ENCODE results near the gene EXOC6B.

Gene EXOC6B

DNA sequence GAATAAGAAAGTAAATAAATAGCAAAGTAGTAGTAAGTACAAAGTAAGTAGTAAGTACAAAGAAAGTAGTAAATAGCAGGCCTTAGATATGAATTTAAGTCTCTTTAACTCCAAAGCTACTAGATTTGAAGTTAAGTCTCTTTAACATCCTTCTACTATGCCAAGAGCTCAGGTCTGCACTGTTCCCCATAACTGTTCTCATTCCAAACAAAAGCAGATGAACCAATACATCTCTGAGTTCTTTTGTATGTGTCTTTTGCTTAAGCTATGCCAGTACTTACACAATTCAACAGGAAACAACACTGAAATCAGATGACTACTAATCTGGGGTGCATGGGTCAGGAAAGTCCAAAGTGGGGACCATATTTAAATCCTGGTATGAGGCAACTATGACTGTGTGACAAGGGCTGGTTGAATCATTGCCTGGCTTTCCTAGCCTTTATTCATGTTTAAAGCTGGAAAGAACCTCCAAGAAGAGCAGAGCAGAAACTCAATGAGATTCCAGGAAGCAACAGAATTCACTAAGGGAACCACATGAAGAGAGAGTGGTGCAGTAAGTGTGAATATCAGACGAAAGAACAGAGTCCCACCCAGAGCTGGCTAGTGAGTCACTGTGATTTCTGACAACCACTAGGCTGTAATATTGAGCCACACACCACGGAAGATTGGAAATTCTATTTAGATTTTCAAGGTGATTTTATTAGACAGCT is 627.1 kb downstream of the EXOC6B start:
- DNase-seq = no peak

GRCh38 chr2:72193723-72194122 is 632.1 kb downstream of the EXOC6B start:
- no peak for DNase-seq

DNA sequence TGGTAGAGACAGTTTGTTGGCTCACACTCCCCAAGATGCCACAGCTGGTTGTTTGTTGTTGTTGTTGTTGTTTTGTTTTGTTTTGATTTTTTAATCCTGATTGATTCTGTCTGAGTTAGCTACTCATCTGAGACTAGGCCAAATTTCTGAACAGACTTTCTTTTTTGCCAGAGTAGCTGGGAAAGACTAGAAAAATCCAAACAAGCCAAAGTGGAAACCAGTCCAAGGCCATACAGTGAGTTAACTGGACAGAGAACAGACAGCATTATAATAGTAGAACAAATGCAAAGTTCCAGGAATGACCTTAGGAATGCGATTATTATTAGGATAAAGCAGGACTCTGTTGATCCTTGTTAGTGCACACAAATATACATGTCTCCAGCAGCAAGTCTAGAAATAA is 634.4 kb downstream of the EXOC6B start:
- DNase-seq = no peak

DNA sequence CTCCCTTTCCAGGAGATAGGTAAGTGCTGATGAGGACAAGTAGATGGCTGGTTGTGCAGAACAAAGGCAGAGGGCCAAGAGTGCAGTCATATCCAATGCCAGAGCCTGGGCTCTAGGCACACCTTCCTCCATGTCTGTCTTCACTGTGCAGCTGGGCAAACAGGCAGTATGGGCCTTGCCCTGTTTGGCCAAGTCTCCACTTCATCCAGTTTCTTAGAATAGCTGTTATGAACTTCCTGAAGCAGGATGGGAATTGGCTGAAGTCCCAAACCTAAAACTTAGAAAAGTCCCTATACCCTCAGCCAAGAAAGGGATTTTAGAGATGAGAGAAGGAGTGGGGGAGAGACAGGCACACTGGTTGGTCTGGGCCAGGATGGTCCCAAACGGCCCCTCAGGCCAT is 640.6 kb downstream of the EXOC6B start:
- no peak for DNase-seq

- DNase-seq = no peak
These were observed 642.4 kb downstream of the EXOC6B start for GRCh38 chr2:72183466-72183865.

GRCh38 chr2:72183016-72183415 is 642.8 kb downstream of the EXOC6B start:
- no peak for DNase-seq

- DNase-seq = no peak
These were observed 643.3 kb downstream of the EXOC6B start for GRCh38 chr2:72182547-72182946.

DNA sequence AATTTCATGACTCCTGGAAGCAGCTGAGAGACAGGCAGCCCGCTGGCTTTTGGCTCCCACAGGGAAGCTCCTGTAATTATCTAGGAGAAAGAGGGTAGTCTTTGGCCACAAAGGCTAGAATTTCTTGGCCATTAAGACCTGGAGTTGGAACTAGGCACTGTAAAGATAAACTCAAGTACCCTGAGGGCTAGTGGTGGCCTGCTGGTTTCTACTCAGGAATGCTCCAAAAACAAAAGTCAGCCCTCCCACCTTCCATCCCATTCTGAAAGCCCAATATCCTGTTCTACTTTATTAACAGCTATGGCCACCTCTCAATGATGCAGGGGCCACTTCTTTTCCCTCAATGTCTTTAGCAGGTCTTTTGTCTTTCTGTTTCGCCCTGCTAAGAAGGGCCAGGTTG is 644.2 kb downstream of the EXOC6B start:
- DNase-seq = no peak

GRCh38 chr2:72180351-72180750 is 645.5 kb downstream of the EXOC6B start:
- no peak for DNase-seq

GRCh38 chr2:72178551-72178950 is 647.3 kb downstream of the EXOC6B start:
- no peak for DNase-seq

- DNase-seq = no peak
These were observed 649.6 kb downstream of the EXOC6B start for GRCh38 chr2:72176281-72176680.

- DNase-seq = no peak
These were observed 650.2 kb downstream of the EXOC6B start for GRCh38 chr2:72175636-72176035.

DNA sequence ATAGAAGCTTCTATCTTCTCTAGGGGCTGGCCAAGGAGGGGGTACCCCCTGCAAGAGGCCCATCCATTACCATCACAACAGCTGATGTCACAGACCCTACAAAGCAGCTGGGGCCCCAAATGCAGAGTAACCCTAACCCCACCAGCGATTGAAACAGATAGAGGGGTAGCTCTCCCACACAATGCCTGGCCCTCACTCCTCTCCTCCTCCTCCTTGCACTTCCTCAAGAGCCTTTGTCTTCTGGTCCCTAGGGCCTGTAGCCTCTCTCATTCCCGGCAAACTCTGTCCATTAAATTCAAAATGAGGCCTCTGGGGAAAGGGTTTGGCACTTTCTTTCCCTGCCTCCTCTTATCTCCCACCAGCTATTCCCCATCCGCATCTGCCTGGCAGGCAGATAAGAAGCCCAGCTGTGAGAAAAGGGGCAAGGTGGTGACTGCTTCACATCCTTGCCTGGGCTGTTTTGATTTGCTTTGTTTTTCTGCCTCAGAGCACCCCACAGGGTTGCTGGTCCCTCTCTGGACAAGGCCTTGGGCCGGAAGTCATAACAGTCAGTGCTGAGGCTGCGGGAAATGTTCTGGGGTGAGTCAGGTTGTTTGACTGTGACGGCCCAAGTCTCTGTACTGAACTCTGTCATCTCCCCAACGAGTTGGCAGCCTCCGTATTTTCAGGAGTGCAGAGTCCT is 652.1 kb downstream of the EXOC6B start:
- DNase-seq = no peak

GRCh38 chr2:72172478-72172877 is 653.4 kb downstream of the EXOC6B start:
- no peak for DNase-seq

- no peak for DNase-seq
These were observed 659.6 kb downstream of the EXOC6B start for GRCh38 chr2:72166279-72166678.

GRCh38 chr2:72165792-72166191 is 660.0 kb downstream of the EXOC6B start:
- DNase-seq = no peak

DNA sequence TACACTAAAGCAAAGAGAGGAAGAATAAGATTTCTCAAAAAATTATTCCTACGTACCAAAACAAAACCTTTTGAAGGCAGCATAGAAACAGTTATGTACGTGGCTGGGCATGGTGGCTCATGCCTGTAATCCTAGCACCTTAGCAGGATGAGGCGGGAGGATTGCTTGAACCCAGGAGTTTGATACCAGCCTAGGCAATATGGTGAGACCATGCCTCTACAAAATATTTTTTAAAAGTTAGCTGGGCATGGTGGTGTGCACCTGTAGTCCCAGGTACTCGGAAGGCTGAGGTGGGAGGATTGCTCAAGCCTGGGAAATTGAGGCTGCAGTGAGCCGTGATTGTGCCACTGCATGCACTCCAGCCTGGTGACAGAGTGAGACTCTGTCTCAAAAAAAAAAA is 663.3 kb downstream of the EXOC6B start:
- DNase-seq = no peak

DNA sequence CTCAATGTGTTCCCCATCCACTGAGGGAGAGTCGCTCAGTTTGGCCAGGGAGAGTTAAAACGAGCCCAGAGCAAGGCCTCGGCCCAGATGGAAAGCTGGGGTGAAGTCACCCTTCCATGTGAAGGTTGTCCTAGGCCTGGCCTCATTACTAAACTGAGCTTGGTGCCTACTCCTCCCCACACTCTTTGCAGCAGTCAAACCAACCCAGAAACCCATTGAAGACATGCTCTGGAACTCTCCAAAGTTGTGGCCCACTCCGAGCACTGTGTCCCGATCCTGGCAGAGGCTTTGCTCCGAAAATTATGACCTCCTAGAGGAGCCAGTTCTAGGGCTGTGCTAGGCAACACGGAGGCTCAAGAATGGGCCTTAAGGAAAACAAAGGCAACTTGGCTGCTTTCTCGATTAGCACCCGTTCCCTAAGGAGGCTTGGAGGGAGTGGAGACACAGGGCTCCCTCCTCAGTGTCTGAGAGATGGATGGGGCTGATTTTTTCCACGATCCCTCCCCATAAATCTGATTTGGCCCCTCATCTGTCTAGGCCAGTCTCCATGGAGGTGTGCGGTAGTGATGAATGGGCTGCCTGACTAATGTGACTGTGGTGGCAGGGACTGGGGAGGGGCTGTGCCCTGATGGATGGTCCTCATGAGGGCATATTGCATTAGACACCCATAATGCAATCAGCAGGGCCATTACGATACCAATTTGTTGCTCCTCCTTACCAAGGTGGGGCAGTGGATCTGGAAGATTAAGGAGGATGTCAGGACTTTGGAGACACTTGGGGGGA is 666.4 kb downstream of the EXOC6B start:
- DNase-seq = no peak

DNA sequence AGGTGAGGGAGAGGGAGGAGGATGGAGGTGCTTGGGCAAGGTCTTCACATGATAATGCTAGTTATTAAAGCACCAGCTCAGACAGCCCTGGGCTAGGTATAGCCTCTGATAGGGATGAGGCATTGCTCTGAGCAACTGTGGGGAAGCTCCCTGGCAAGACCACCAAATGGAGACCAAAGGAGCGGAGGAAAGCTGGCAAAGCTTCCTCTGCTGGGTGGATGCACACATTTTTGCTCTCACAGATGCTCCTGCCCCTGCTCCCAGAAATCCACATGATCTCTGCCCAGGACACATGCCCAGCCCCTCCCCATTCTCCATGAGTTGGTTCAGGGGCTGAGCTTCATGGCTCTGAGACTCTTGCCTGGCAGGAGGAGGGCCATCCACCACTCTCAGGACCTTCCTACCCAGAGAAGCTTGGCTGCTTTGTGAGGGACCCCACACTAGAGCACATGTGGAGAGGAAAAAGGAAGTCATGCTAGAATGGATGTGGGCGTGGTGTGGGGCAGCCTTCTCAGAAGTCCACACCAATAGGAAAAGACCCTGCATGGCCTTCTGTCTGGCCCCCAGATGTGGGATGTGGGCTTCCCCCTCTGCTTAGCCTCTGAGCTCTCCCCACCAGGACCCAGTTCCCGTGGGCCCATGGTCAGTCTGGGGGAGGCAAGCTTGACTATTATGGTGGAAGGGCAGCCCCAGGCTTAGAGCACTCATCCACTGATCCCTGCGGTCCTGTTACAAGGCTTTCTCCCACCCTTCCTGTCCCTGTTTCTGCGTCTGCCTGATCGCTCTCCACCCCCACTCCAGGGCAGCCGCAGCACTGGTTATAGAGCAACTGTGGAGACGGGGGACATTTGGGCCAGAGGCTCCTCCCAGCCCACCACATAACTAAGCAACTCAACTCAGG is 667.7 kb downstream of the EXOC6B start:
- no peak for DNase-seq

DNA sequence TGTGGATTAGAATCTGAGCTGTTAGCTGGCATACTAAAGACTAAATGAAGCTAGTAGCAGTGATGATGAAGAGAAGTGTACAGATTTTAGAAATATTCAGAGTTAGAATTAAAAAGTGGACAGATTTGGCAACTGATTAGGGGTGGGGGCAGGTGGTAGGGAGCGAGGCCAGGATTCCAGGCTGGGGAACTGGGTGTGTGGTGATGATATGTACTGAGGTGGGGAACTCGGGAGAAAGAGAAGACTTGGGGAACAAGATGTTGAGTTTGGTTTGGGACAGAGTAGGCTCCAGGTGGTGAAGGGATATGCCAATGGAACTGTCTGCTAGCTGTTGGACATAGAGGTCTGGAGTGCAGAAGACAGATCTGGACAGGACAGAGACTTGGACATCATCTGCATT is 669.0 kb downstream of the EXOC6B start:
- no peak for DNase-seq

- no peak for DNase-seq
These were observed 670.1 kb downstream of the EXOC6B start for GRCh38 chr2:72155737-72156136.

DNA sequence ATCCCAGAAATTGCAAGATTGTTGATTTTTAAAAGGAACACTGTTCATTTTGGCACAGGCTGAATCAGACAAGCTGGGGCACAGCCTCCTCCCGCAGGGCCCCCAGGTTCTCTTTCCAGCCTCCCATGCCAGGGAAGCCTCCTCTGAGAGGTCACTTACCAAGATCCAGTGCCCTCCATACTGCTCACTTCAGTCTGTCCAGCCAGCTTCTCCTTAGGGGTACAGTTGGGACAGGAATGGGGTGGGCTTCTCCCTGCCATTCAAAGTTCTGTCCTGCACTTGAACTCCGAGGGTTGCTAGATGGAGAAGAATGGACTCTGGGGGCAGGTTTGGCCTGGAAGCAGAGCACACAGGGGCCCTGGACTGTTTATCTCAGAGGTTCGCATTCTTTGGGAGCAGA is 670.7 kb downstream of the EXOC6B start:
- DNase-seq = no peak

- DNase-seq = peak; percentile 18
These were observed 671.4 kb downstream of the EXOC6B start for GRCh38 chr2:72154386-72154975.
